B cell (primary cell): ENCODE measurements around the gene NF2. TPM values are rescaled to one million over a fixed set of nuclear protein-coding genes. Genes with fewer than 3 reads are reported as not detected.

Experiments used
- ATAC-seq: fragments of 200-7000 bp; cut with Tn5 transposase; one replicate; pipeline ENCODE4 v1.10.0; 2021; ENCODE audit warnings: low read depth, mild to moderate bottlenecking, moderate number of reproducible peaks, moderate library complexity
- CTCF ChIA-PET: fragments of 350-600 bp; sonication (Branson Sonifier 250); formaldehyde crosslinking; loops from one replicate; lab custom pipeline; 2021; ENCODE audit warnings: antibody characterized with exemption, inconsistent platforms; lab: Charles Lee
- POLR2A ChIA-PET: fragments of 350-600 bp; sonication (Branson Sonifier 250); formaldehyde crosslinking; loops from one replicate; lab custom pipeline; 2021; ENCODE audit warnings: antibody characterized with exemption; lab: Charles Lee
- DNase-seq: peaks from one replicate; pipeline ENCODE4 v3.0.0; 2013
- H2AFZ ChIP-seq: 2 replicates; pipeline ENCODE4 v1.6.1; 2012; ENCODE audit warnings: mild to moderate bottlenecking, low read depth, low read length; ENCODE audit not compliant: insufficient read depth, poor library complexity, severe bottlenecking
- H3K27ac ChIP-seq, 2 donors: 1 replicate in 1 of 2; 2 replicates in 1 of 2; pipeline ENCODE4 v1.5.1; 2012 to 2013; ENCODE audit warnings: low read length in 2 of 2, mild to moderate bottlenecking in 2 of 2, moderate library complexity in 1 of 2
- H3K27me3 ChIP-seq, 4 experiments: fragments of 200-600 bp in 1 of 4; sonication (generic) in 1 of 4; replicated peaks in 1 of 4; 1 replicate in 2 of 4; 2 replicates in 2 of 4; pipeline versions ENCODE4 v1.6.1 to v1.7.0; 2013 to 2016; ENCODE audit warnings: low read length in 3 of 4, mild to moderate bottlenecking in 2 of 4, mixed read lengths in 1 of 4, moderate library complexity in 1 of 4; ENCODE audit not compliant: insufficient read depth in 4 of 4, control insufficient read depth in 3 of 4; ENCODE audit errors: control extremely low read depth in 1 of 4
- H3K36me3 ChIP-seq, 2 experiments: replicated peaks in 1 of 2; 1 replicate in 1 of 2; 2 replicates in 1 of 2; pipeline versions ENCODE4 v1.6.1 to v1.7.1; 2013; ENCODE audit warnings: low read length in 1 of 2; ENCODE audit not compliant: insufficient read depth in 2 of 2, control insufficient read depth in 1 of 2; ENCODE audit errors: control extremely low read depth in 1 of 2, extremely low read depth in 1 of 2
- H3K4me1 ChIP-seq, 2 donors: fragments of 200-600 bp in 1 of 2; sonication (generic) in 1 of 2; 1 replicate in 1 of 2; 2 replicates in 1 of 2; pipeline versions ENCODE4 v1.5.1 to v1.6.1; 2013 to 2017; ENCODE audit warnings: low read length in 2 of 2; ENCODE audit not compliant: control insufficient read depth in 2 of 2, insufficient read depth in 2 of 2
- H3K4me2 ChIP-seq: replicated peaks from 2 replicates; pipeline ENCODE3; 2012; ENCODE audit warnings: mild to moderate bottlenecking, low read depth, low read length; ENCODE audit not compliant: poor library complexity, severe bottlenecking
- H3K4me3 ChIP-seq, 5 experiments: fragments of 200-600 bp in 1 of 5; sonication (generic) in 1 of 5; 1 replicate in 3 of 5; 2 replicates in 2 of 5; pipeline versions ENCODE4 v1.5.1 to v1.7.0; 2011 to 2016; ENCODE audit warnings: low read length in 4 of 5, mild to moderate bottlenecking in 4 of 5, low read depth in 2 of 5, control low read depth in 1 of 5, moderate library complexity in 1 of 5; ENCODE audit not compliant: insufficient read depth in 1 of 5; ENCODE audit errors: control extremely low read depth in 1 of 5, extremely low read depth in 1 of 5
- H3K79me2 ChIP-seq: fragments of 200-600 bp; sonication (generic); one replicate; pipeline ENCODE4 v1.6.0; 2016; ENCODE audit warnings: low read length; ENCODE audit not compliant: control insufficient read depth, insufficient read depth
- H3K9ac ChIP-seq: fragments of 200-600 bp; sonication (generic); 2 replicates; pipeline ENCODE4 v1.6.1; 2017; ENCODE audit warnings: mild to moderate bottlenecking, low read length, moderate library complexity
- H3K9me3 ChIP-seq, 3 donors: one replicate each; pipeline versions ENCODE4 v1.6.1 to v1.7.1; 2013; ENCODE audit warnings: low read length in 2 of 3; ENCODE audit not compliant: control insufficient read depth in 2 of 3, insufficient read depth in 1 of 3; ENCODE audit errors: control extremely low read depth in 1 of 3
- H4K20me1 ChIP-seq: 2 replicates; pipeline ENCODE4 v1.6.0; 2012; ENCODE audit warnings: mild to moderate bottlenecking, low read length; ENCODE audit not compliant: insufficient read depth, control insufficient read depth, poor library complexity, severe bottlenecking
- H3K27ac Mint-ChIP-seq: one replicate; pipeline ENCODE4 v1.8.0; 2021; ENCODE audit warnings: mixed read lengths
- H3K27me3 Mint-ChIP-seq: one replicate; pipeline ENCODE4 v1.8.0; 2021; ENCODE audit warnings: mixed read lengths
- H3K4me1 Mint-ChIP-seq: one replicate; pipeline ENCODE4 v1.8.0; 2021; ENCODE audit warnings: mixed read lengths
- H3K4me3 Mint-ChIP-seq: one replicate; pipeline ENCODE4 v1.8.0; 2021; ENCODE audit warnings: mixed read lengths
- H3K9me3 Mint-ChIP-seq: one replicate; pipeline ENCODE4 v1.8.0; 2022; ENCODE audit warnings: mixed read lengths; ENCODE audit not compliant: insufficient read depth
- EZH2 ChIP-seq: IDR thresholded peaks from 2 replicates; pipeline ENCODE4 v1.6.1; 2012; ENCODE audit warnings: borderline replicate concordance, low read depth, mild to moderate bottlenecking, moderate library complexity, low read length; ENCODE audit not compliant: insufficient read depth, poor library complexity, severe bottlenecking
- WGBS: methylation state at CpG from one replicate; pipeline ENCODE4 v1.1.5; 2013; ENCODE audit warnings: missing lambda C conversion rate; ENCODE audit not compliant: insufficient coverage; 5-methylcytosine and 5-hydroxymethylcytosine counted together
- intact Hi-C: fragments of 100-400 bp; cut with micrococcal nuclease; formaldehyde crosslinking; loops from one replicate; pipeline ENCODE4 v1.10.0; 2022
- polyA plus RNA-seq: library from polyadenylated mRNA; depleted of rRNA; stranded (reverse); fragments of >200 nt; gene quantifications from 2 replicates; pipeline ENCODE4 v1.2.3, GENCODE V29; 2012
- total RNA-seq, 2 donors: library from RNA; stranded (reverse); fragments of 120-200 nt in 1 of 2; gene quantifications; 1 replicate in 1 of 2; 2 replicates in 1 of 2; pipeline versions ENCODE4 v1.2.3 to v1.2.4, GENCODE V29; 2013 to 2022
- TF ChIP-seq, protein P1 (sequence below): fragments of 200-600 bp; IDR thresholded peaks from one replicate; pipeline ENCODE4 v1.8.0; 2022; ENCODE audit warnings: antibody characterized with exemption, mild to moderate bottlenecking

Gene NF2
- total and polyA plus RNA-seq, 2 donors (not counting 1 experiment from before 2014, with no cell fraction given): 9.4 to 26.6 TPM

DNA sequence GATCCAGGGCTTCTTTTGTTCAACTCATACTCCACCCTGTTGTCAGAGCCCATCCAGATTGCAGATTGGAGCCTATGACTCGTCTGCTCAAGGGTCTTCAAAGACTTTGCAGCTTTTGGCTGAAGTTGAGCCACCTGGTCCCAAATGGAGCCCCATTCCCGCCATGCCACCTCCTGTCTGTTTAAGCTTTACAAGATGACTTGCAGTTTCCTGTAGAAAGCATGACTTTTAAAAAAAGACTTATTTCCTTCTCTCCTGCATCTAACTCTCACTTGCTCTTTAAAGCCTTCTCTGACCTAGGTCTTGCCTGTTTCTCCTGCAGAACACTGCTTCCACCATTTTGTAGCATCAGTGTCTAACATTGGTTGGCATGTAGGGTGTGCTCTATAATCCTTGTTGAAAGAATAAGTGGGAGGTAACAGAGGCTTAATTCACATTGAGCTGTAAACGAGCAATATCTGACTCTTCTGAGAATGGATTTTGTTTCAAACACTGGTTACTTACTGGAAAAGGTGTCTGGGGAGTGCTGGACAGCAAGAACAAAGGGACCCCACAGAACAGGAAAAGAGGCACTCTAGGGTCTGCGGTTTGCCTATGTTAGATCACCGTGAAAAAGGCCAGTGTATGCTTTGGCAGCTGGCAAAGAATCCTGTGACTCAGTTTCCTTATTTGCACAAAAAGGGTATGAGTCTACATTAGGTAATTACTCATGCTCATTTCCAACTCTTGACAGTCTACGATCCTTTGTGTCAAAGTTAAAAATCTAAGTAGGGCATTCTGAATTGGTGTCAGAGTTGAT, 30.3 kb downstream of the NF2 start:
- Histone ChIP-seq H2AFZ (no peak overlapping the region), H3K9me3 (no peaks in the 10 kb centered on the region), H3K27me3 (no peaks in the 10 kb centered on the region), H3K79me2 (peaks cover 67% of the 10 kb centered on the region), H3K9ac (no peak overlapping the region), H4K20me1 (peaks cover 52% of the 10 kb centered on the region), H3K27ac (no peak overlapping the region), H3K4me1 (peaks cover 0 to 3% of the 10 kb centered on the region in 2 donors), H3K4me3 (no peak overlapping the region), H3K4me2 (no peak overlapping the region), H3K36me3 (peaks cover 0 to 12% of the 10 kb centered on the region in 2 experiments)
- no peaks in the 10 kb centered on the region for H3K9me3 Mint-ChIP-seq
- intact Hi-C loops: no loop called here
- WGBS: 74% methylated on average over 5 of the region's 6 CpGs
- DNase-seq (no peak), ATAC-seq (no peak)
- TF ChIP-seq, protein P1, sequence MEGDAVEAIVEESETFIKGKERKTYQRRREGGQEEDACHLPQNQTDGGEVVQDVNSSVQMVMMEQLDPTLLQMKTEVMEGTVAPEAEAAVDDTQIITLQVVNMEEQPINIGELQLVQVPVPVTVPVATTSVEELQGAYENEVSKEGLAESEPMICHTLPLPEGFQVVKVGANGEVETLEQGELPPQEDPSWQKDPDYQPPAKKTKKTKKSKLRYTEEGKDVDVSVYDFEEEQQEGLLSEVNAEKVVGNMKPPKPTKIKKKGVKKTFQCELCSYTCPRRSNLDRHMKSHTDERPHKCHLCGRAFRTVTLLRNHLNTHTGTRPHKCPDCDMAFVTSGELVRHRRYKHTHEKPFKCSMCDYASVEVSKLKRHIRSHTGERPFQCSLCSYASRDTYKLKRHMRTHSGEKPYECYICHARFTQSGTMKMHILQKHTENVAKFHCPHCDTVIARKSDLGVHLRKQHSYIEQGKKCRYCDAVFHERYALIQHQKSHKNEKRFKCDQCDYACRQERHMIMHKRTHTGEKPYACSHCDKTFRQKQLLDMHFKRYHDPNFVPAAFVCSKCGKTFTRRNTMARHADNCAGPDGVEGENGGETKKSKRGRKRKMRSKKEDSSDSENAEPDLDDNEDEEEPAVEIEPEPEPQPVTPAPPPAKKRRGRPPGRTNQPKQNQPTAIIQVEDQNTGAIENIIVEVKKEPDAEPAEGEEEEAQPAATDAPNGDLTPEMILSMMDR: no peak
- TF ChIP-seq EZH2: no peak
- H3K4me1 Mint-ChIP-seq: peaks cover 14% of the 10 kb centered on the region
- no peak overlapping the region for H3K27ac Mint-ChIP-seq
- POLR2A ChIA-PET: no interaction called here
- H3K4me3 Mint-ChIP-seq: no peak overlapping the region
- CTCF ChIA-PET: interaction anchor here (0.6 to 1.1 kb wide), 2 partner anchors 21 to 370 kb away, joined by 3 to 4 read pairs; no protein-coding TSS in a partner anchor
- no peaks in the 10 kb centered on the region for H3K27me3 Mint-ChIP-seq

DNA sequence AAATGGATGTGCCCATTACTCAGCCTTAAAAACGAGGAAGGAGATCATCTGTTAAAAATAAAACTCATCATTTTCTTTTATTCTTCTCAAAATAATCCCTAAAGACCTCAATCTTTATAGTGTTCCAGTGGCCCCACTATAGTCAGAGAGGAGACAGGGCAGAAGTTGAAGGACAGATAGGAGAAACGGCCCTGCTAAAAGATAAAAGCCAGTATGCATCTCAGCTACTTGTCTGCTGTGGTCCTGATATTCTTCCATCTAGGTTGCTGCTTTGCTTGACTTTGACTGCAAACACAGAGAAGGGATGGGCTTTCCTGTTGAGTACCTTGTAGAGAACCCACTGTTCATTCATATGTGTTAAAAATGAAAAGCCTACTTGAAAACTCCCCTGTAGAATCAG, 31.4 kb downstream of the NF2 start:
- Histone ChIP-seq H3K79me2 (peaks cover 57% of the 10 kb centered on the region), H3K4me1 (peaks cover 0 to 3% of the 10 kb centered on the region in 2 donors), H3K27me3 (no peaks in the 10 kb centered on the region), H2AFZ (no peak overlapping the region), H3K4me3 (no peak overlapping the region), H3K9ac (no peak overlapping the region), H3K4me2 (no peak overlapping the region), H4K20me1 (peaks cover 52% of the 10 kb centered on the region), H3K27ac (no peak overlapping the region), H3K9me3 (no peaks in the 10 kb centered on the region), H3K36me3 (peaks cover 0 to 17% of the 10 kb centered on the region in 2 experiments)
- intact Hi-C loops: loop anchor here (1.0 to 5.0 kb wide), 2 partner anchors 370 to 452 kb away; no protein-coding TSS in a partner anchor
- no peak for ATAC-seq
- no peak for DNase-seq
- no peak overlapping the region for H3K4me3 Mint-ChIP-seq
- H3K4me1 Mint-ChIP-seq: peaks cover 14% of the 10 kb centered on the region
- TF ChIP-seq EZH2: no peak
- TF ChIP-seq, protein P1: no peak
- no CpG with 5 or more reads among the region's 2 CpGs for WGBS
- no peaks in the 10 kb centered on the region for H3K27me3 Mint-ChIP-seq
- H3K27ac Mint-ChIP-seq: no peak overlapping the region
- POLR2A ChIA-PET: no interaction called here
- H3K9me3 Mint-ChIP-seq: no peaks in the 10 kb centered on the region
- CTCF ChIA-PET: interaction anchor here (1.0 to 3.1 kb wide), 4 partner anchors 9 to 370 kb away, joined by 3 to 17 read pairs (median 8); no protein-coding TSS in a partner anchor
